Cardiac septum (tissue), 1 donor: ENCODE data around the gene TAPT1. TPM values are rescaled to one million over a fixed set of nuclear protein-coding genes. Genes with fewer than 3 reads are reported as not detected.
"Not testable (repeated sequence)": the region's sequence is repeated elsewhere in the genome, so short reads cannot be mapped to it uniquely, and the experiment has no call there.

Experiments used
- DNase-seq: peaks from one replicate; pipeline ENCODE4 v3.0.0-alpha.2; 2020; ENCODE audit warnings: low spot score
- intact Hi-C: fragments of 100-400 bp; cut with DNase I; formaldehyde crosslinking; loops from one replicate; pipeline ENCODE4 v1.14.0; 2022
- total RNA-seq: library from RNA; stranded (reverse); fragmentation: NEBNext Ultra II Directional; extraction: Animal tissue kit (Norgen Biotek cat#: 25700); gene quantifications from one replicate; pipeline ENCODE4 v1.2.1, GENCODE V29; 2021
- donor health status: DM: no; HTN: no; CAD: no.

Gene TAPT1
- total RNA-seq, 1 donor from 2014 or later = 44.8 TPM

DNA sequence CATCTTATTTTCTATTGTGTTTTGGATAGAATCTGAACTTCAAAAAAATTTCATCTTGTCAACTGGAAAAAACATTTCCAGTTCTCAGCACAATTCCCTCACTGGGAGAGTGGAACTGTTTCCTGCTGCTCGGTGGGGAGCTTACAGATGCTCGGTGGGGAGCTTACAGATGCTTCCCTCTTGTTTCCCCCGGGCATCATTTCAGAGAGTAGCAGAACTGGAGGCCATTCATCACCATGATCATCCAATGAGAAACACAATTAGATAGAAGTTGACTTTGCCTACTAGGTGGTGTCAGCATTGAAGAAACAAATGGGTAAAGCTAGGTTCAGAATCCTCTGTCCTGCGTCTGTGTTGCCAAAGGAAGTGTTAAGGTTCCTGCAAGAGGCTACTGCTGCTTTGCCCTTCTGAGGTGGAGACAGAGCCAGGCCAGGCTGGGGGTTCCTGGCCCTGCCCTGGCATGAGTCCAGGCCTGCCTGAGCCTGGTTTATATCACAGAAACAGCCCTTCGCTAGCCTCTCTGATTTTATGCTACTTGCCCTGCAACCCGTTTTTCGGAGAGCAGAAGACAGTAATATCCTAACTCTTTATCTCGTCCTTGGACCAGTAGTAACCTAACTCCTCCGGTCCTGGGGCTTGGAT, 70.6 kb downstream of the TAPT1 start:
- intact Hi-C loops = no loop called here
- no peak for DNase-seq

- DNase-seq = no peak
- intact Hi-C loops = no loop called here
These were observed 71.8 kb downstream of the TAPT1 start for GRCh38 chr4:16154451-16154850.

DNA sequence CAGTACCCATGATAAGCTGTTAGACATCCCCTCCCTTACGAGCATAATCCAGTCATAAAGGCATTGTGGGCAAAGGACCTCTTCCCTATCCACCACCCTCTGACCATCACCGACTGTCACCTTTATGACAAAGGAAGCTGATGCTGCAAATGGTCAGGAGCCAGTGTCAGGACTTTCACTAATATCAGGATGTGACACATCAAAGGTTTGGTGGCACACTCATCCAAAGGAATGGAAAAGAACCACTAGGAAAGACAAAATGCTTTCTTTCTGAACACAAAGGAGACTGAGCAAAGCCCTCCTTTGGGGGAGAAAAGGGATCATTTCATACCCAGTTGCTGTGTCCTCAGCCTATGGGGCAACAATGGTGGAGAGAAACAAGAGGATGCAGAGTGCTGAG, 75.6 kb downstream of the TAPT1 start:
- DNase-seq = no peak
- intact Hi-C loops = no loop called here

GRCh38 chr4:16144913-16145312, 81.4 kb downstream of the TAPT1 start:
- intact Hi-C loops, DNase-seq: not testable (repeated sequence)

- intact Hi-C loops = no loop called here
- DNase-seq = no peak
These were observed 83.5 kb downstream of the TAPT1 start for GRCh38 chr4:16142598-16143310.

- intact Hi-C loops = no loop called here
- no peak for DNase-seq
These were observed 85.4 kb downstream of the TAPT1 start for GRCh38 chr4:16140879-16141249.

- no peak for DNase-seq
- intact Hi-C loops = no loop called here
These were observed 85.9 kb downstream of the TAPT1 start for GRCh38 chr4:16140231-16140878.

DNA sequence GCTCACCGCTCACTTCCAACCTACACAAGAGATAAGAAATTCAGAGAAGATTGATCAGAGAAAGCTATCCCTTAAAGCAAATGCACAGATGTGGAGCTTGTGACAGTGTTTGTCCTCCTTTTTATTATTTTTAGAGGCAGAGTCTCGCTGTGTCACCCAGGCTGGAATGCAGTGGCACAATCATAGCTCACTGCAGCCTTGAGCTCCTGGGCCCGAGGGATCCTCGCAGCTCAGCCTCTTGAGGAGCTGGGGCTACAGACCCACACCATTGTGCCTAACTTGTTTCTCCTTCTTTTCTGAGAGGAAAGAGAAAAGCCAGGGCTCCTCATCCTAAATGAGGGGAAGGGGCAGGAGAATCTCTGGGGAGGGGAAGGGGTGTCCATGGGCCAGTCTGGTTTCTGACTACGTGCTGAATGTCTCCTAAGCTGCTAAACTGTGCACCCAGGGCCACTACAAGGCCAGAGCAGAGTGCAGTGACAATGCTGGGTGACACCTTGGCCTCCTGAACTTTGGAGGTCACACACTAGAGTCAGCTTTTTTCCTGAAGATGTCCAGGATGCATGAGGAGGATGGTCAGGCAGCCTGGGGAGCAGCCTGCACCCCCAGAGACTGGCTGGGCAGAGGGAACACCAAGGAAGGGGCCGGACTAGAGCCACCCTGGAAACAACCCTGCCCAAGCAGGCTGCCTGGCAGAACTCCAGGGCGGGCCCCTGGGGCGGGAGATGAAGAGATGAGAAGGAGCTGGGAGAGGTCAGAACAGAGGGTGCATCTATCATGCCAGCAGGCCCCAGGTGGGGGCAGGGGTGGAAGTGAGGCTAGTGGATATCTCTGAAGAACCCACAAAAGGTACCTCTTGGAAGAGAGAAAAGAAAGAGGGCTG, 87.0 kb downstream of the TAPT1 start:
- intact Hi-C loops = loop anchor here (5.0 kb wide), 1 partner anchor 67 kb away; no protein-coding TSS in a partner anchor
- no peak for DNase-seq

DNA sequence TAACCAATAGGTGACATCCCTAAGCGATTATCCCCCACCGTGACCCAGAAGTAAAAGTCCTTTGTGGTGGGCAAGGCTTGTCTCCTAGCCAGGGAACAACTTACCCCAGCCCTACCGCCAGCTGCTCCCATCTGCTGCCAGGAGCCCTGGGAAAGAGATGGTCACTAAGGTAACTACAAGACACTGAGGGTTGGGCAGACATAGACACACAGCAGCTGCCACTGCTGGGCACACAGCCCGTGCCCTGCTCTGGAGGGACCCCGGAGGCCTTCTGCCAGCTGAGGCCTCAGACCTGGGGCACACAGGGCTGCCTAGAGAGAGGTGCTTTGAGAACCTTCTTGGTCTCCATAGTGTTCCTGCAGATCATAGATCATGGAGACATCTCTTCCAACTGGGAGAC, 89.4 kb downstream of the TAPT1 start:
- intact Hi-C loops = loop anchor here (5.0 kb wide), 1 partner anchor 65 kb away; no protein-coding TSS in a partner anchor
- no peak for DNase-seq

GRCh38 chr4:16136311-16136710, 90.0 kb downstream of the TAPT1 start:
- intact Hi-C loops = loop anchor here (5.0 kb wide), 1 partner anchor 64 kb away; no protein-coding TSS in a partner anchor
- DNase-seq = no peak

DNA sequence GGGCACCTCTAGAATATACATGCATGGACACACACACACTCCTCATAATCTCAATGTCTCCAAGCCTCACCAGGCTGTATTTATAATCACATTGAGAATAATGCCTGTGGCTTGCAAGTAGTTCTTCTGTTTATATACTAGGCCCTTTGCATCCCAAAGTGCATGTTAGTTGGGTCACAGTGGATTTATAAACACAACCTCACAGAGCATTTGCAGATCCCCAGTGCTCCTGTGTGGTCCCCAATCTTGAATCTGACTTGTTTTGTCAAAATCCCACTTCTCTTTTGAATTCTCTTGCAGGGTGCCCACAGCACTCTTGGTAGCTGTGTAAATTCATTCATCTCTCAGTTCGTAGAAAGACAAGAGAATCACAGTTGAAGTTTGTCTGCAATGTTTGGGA, 92.9 kb downstream of the TAPT1 start:
- intact Hi-C loops = no loop called here
- DNase-seq = no peak

DNA sequence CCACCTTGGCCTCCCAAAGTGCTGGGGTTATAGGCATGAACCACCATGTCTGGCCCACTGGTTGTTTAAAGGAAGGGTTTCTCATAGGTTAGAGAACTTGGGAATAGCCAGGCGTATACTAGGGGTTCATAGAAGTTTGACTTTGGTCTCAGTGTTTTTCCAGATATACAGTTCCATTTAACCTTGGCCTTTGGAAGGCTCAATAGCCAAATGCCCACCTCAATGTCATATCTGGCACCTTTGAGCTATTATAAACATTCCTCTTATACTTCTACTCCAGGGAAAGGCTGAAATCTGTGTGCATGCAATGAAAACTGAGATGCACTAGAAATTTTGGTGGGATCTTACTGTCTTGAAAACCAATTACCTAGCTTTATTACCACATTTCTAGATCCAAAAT, 95.0 kb downstream of the TAPT1 start:
- DNase-seq = no peak
- intact Hi-C loops = no loop called here

DNA sequence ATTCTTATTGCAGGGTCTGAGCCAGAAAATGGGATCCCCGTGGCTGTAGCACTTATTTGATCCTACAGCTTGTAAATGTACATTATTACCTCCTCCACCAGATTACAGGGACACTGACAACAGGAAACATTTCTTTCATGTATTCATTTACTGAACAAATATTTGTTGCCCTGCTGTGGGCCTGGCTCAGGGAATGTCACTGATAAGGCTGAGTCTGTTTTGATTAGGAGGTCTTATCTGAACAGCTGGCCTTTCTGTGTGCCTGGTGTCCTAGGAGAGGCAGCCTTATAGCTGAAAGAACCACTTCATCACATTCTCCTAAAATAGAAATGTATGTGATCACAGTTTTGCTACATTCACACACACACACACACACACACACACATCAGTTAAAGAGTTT, 96.9 kb downstream of the TAPT1 start:
- no peak for DNase-seq
- intact Hi-C loops = no loop called here

- no peak for DNase-seq
- intact Hi-C loops = no loop called here
These were observed 99.6 kb downstream of the TAPT1 start for GRCh38 chr4:16126714-16127113.

GRCh38 chr4:16125571-16126445, 100.5 kb downstream of the TAPT1 start:
- intact Hi-C loops = no loop called here
- DNase-seq = no peak

- no peak for DNase-seq
- intact Hi-C loops = no loop called here
These were observed 102.0 kb downstream of the TAPT1 start for GRCh38 chr4:16124232-16124631.

DNA sequence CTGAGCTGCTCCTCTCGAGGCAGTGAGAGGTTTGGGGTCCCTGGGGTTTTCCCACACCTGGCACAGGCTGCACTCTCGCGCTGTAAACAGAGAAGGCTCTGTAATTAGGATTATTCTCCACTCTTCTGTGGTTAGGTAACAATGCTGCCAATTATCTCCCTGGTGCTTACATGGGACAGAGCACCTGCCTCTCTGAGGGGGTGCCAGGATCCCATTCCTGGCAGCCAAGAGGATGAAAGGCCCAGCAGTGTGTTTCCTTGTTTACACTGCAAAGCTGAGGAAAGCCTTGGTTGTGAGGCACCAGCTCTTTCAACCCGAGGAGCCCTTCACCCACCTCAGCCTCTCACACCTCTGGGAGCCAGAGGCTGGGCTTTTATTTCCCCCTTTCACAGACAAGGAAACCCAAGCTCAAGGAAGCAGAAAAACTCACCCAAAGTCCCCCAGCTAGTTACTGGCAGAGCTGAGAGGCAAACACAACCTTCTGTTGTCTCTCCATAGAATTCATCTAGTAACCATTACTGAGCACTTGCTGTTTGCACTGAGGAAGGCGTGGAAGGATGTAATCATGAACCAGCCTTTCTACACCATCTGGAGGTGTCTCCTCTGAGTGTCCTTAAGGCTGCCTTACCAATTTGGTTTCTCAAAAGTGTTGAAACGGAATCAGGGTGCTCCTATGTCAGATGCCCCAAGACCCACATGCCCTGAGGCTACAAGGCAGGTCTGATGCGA, 102.8 kb downstream of the TAPT1 start:
- no peak for DNase-seq
- intact Hi-C loops = no loop called here

DNA sequence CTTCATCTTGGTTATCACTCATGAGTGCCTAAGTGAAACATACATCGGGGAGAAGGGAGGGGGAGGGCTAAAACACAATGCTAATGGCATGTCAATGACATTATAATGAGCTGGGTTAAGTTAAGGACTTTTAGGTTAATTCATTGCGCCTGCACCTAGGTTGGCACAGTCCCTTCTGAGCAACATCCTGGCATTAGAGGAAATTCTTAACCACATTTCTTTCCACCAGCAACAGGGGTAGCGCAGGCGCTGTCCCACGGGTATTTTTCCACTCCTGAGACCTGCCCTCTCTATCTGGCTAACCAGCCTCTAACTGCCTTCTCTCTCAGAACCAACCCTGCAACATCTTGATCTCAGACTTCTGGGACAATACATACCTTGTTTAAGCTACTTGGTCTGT, 103.5 kb downstream of the TAPT1 start:
- no peak for DNase-seq

More for the DNA sequence above, 103.5 kb downstream of the TAPT1 start:
- intact Hi-C loops = no loop called here
